ENCODE data around the gene ACSF2.

GRCh38 chr17:50469671-50470305 lies 43.8 kb downstream of the ACSF2 start:
- TF ChIP-seq MAX (IDR thresholded peaks at IDR 0.05): no peak
- TF ChIP-seq NFIC (IDR thresholded peaks at IDR 0.05): no peak
- TF ChIP-seq YY1 (IDR thresholded peaks at IDR 0.05; ENCODE audit: low read depth): no peak
- no peak for TF ChIP-seq USF1 (IDR thresholded peaks at IDR 0.05)
- TF ChIP-seq EP300 (IDR thresholded peaks at IDR 0.05; ENCODE audit: borderline replicate concordance): no peak
- no peak for TF ChIP-seq EGR1 (IDR thresholded peaks at IDR 0.05)
- TF ChIP-seq CREB1 (IDR thresholded peaks at IDR 0.05; ENCODE audit: low read depth): no peak
- TF ChIP-seq TCF12 (IDR thresholded peaks at IDR 0.05; ENCODE audit: low read depth): no peak
